Subcutaneous abdominal adipose tissue (tissue), 5 donors: ENCODE measurements around the gene EIF4A3.

Experiments used
- H3K27ac ChIP-seq: one replicate; pipeline ENCODE4 v1.7.0; 2013; ENCODE audit warnings: low read depth, mild to moderate bottlenecking, inconsistent platforms, low read length, moderate library complexity
- H3K27me3 ChIP-seq, 5 donors: one replicate each; pipeline ENCODE4 v1.7.0; 2013; ENCODE audit warnings: low read length in 5 of 5, inconsistent platforms in 1 of 5; ENCODE audit not compliant: control insufficient read depth in 5 of 5, insufficient read depth in 4 of 5
- H3K36me3 ChIP-seq, 5 donors: one replicate each; pipeline ENCODE4 v1.7.0; 2013; ENCODE audit warnings: low read length in 5 of 5; ENCODE audit not compliant: control insufficient read depth in 5 of 5, insufficient read depth in 5 of 5
- H3K4me1 ChIP-seq, 5 donors: one replicate each; pipeline ENCODE4 v1.7.0; 2013; ENCODE audit warnings: low read length in 5 of 5, mild to moderate bottlenecking in 3 of 5, moderate library complexity in 1 of 5; ENCODE audit not compliant: control insufficient read depth in 5 of 5, insufficient read depth in 5 of 5
- H3K4me3 ChIP-seq, 5 donors: one replicate each; pipeline ENCODE4 v1.7.0; 2013; ENCODE audit warnings: low read length in 5 of 5, low read depth in 1 of 5
- H3K9ac ChIP-seq, 5 donors: one replicate each; pipeline ENCODE4 v1.7.0; 2013; ENCODE audit warnings: low read length in 5 of 5, mild to moderate bottlenecking in 4 of 5, moderate library complexity in 3 of 5
- H3K9me3 ChIP-seq, 5 donors: one replicate each; pipeline ENCODE4 v1.7.0; 2013; ENCODE audit warnings: low read length in 5 of 5; ENCODE audit not compliant: control insufficient read depth in 5 of 5
- donor health status: healthy.
- donor health status: healthy.
- donor health status: healthy.
- donor health status: healthy.
- donor health status: healthy.

The EIF4A3 gene

GRCh38 chr17:80116276-80116920 is 30.5 kb downstream of the EIF4A3 start:
- H3K9me3 ChIP-seq = no peaks in the 10 kb centered on the region
- H3K4me3 ChIP-seq = no peak overlapping the region
- peaks cover 0 to 35% (median 17%) of the 10 kb centered on the region in 5 donors for H3K36me3 ChIP-seq

GRCh38 chr17:80115159-80115558 is 31.8 kb downstream of the EIF4A3 start:
- no peaks in the 10 kb centered on the region for H3K9me3 ChIP-seq
- no peak overlapping the region for H3K4me3 ChIP-seq
- no peak overlapping the region for H3K9ac ChIP-seq
- no peaks in the 10 kb centered on the region for H3K27me3 ChIP-seq
- no peaks in the 10 kb centered on the region for H3K4me1 ChIP-seq
- no peak overlapping the region for H3K27ac ChIP-seq
- peaks cover 0 to 41% (median 17%) of the 10 kb centered on the region in 5 donors for H3K36me3 ChIP-seq

More at GRCh38 chr17:80116276-80116920, 30.5 kb downstream of the EIF4A3 start:
- H3K9ac ChIP-seq = no peak overlapping the region
- no peaks in the 10 kb centered on the region for H3K27me3 ChIP-seq
- no peaks in the 10 kb centered on the region for H3K4me1 ChIP-seq
- H3K27ac ChIP-seq = no peak overlapping the region

GRCh38 chr17:80114758-80115157 is 32.2 kb downstream of the EIF4A3 start:
- H3K36me3 ChIP-seq = peaks cover 0 to 41% (median 15%) of the 10 kb centered on the region in 5 donors
- H3K4me3 ChIP-seq = no peak overlapping the region
- H3K9ac ChIP-seq = no peak overlapping the region
- H3K9me3 ChIP-seq = no peaks in the 10 kb centered on the region
- H3K27me3 ChIP-seq = no peaks in the 10 kb centered on the region
- H3K27ac ChIP-seq = no peak overlapping the region
- H3K4me1 ChIP-seq = no peaks in the 10 kb centered on the region

GRCh38 chr17:80113033-80113484 is 33.9 kb downstream of the EIF4A3 start:
- H3K4me3 ChIP-seq = no peak overlapping the region
- H3K36me3 ChIP-seq = peaks cover 0 to 38% (median 7%) of the 10 kb centered on the region in 5 donors
- no peak overlapping the region for H3K9ac ChIP-seq
- H3K9me3 ChIP-seq = no peaks in the 10 kb centered on the region
- H3K27me3 ChIP-seq = no peaks in the 10 kb centered on the region
- H3K4me1 ChIP-seq = no peaks in the 10 kb centered on the region
- no peak overlapping the region for H3K27ac ChIP-seq

GRCh38 chr17:80112471-80113032 is 34.4 kb downstream of the EIF4A3 start:
- Histone ChIP-seq H3K36me3 (peaks cover 0 to 38% (median 4%) of the 10 kb centered on the region in 5 donors), H3K4me3 (no peak overlapping the region), H3K27me3 (no peaks in the 10 kb centered on the region), H3K9ac (no peak overlapping the region), H3K9me3 (no peaks in the 10 kb centered on the region), H3K27ac (no peak overlapping the region), H3K4me1 (no peaks in the 10 kb centered on the region)

- Histone ChIP-seq H3K9me3 (no peaks in the 10 kb centered on the region), H3K4me1 (no peaks in the 10 kb centered on the region), H3K27me3 (no peaks in the 10 kb centered on the region)
These were observed 35.0 kb downstream of the EIF4A3 start for GRCh38 chr17:80111702-80112470.

GRCh38 chr17:80110927-80111701 is 35.8 kb downstream of the EIF4A3 start:
- Histone ChIP-seq H3K4me1 (peaks cover 0 to under 1% (median 0%) of the 10 kb centered on the region in 5 donors), H3K9ac (no peak overlapping the region), H3K36me3 (peaks cover 0 to 39% (median 4%) of the 10 kb centered on the region in 5 donors), H3K27me3 (no peaks in the 10 kb centered on the region), H3K27ac (no peak overlapping the region), H3K4me3 (no peak overlapping the region), H3K9me3 (no peaks in the 10 kb centered on the region)

More at GRCh38 chr17:80111702-80112470, 35.0 kb downstream of the EIF4A3 start:
- H3K36me3 ChIP-seq = peaks cover 0 to 39% (median 4%) of the 10 kb centered on the region in 5 donors
- H3K4me3 ChIP-seq = no peak overlapping the region
- H3K27ac ChIP-seq = no peak overlapping the region
- H3K9ac ChIP-seq = no peak overlapping the region

GRCh38 chr17:80110447-80110812 is 36.5 kb downstream of the EIF4A3 start:
- Histone ChIP-seq H3K27ac (no peak overlapping the region), H3K4me3 (no peak overlapping the region), H3K9me3 (no peaks in the 10 kb centered on the region), H3K9ac (no peak overlapping the region), H3K4me1 (peaks cover 0 to 7% (median 0%) of the 10 kb centered on the region in 5 donors), H3K36me3 (peaks cover 0 to 39% (median 4%) of the 10 kb centered on the region in 5 donors), H3K27me3 (no peaks in the 10 kb centered on the region)

GRCh38 chr17:80109713-80110446 is 37.0 kb downstream of the EIF4A3 start:
- Histone ChIP-seq H3K4me1 (peaks cover 0 to 9% (median 0%) of the 10 kb centered on the region in 5 donors), H3K27me3 (no peaks in the 10 kb centered on the region), H3K27ac (no peak overlapping the region), H3K9ac (no peak overlapping the region), H3K9me3 (no peaks in the 10 kb centered on the region), H3K36me3 (peaks cover 0 to 39% (median 4%) of the 10 kb centered on the region in 5 donors), H3K4me3 (no peak overlapping the region)
